DMS 273 (cell line): ENCODE measurements around the gene MAPK4.

Source experiments
- DNase-seq: peaks from one replicate; lab custom pipeline; 2025; ENCODE audit not compliant: unreplicated experiment; lab: John Stamatoyannopoulos, UW

Gene MAPK4

GRCh38 chr18:50622865-50623393, 63.0 kb downstream of the MAPK4 start:
- DNase-seq: no peak

GRCh38 chr18:50623694-50624352, 63.9 kb downstream of the MAPK4 start:
- DNase-seq: no peak

- DNase-seq: no peak
These were observed 65.1 kb downstream of the MAPK4 start for GRCh38 chr18:50624981-50625380.

- no peak for DNase-seq
These were observed 66.4 kb downstream of the MAPK4 start for GRCh38 chr18:50626317-50626716.

GRCh38 chr18:50627594-50628532, 68.0 kb downstream of the MAPK4 start:
- no peak for DNase-seq

- DNase-seq: no peak
These were observed 68.6 kb downstream of the MAPK4 start for GRCh38 chr18:50628533-50628905.

GRCh38 chr18:50629148-50629631, 69.3 kb downstream of the MAPK4 start:
- DNase-seq: peak; percentile 78

GRCh38 chr18:50630895-50631294, 71.0 kb downstream of the MAPK4 start:
- no peak for DNase-seq

GRCh38 chr18:50632895-50633515, 73.1 kb downstream of the MAPK4 start:
- DNase-seq: no peak

GRCh38 chr18:50633992-50634391, 74.1 kb downstream of the MAPK4 start:
- DNase-seq: no peak

GRCh38 chr18:50636366-50637057, 76.6 kb downstream of the MAPK4 start:
- DNase-seq: no peak

GRCh38 chr18:50638016-50638883, 78.4 kb downstream of the MAPK4 start:
- no peak for DNase-seq

- DNase-seq: peak; percentile 8
These were observed 79.1 kb downstream of the MAPK4 start for GRCh38 chr18:50638884-50639420.

- DNase-seq: no peak
These were observed 79.8 kb downstream of the MAPK4 start for GRCh38 chr18:50639711-50640110.

GRCh38 chr18:50642439-50642838, 82.6 kb downstream of the MAPK4 start:
- DNase-seq: peak; percentile 47

GRCh38 chr18:50644146-50644545, 84.3 kb downstream of the MAPK4 start:
- DNase-seq: no peak

- peak; percentile 54 for DNase-seq
These were observed 84.9 kb downstream of the MAPK4 start for GRCh38 chr18:50644807-50645206.

GRCh38 chr18:50647237-50647636, 87.3 kb downstream of the MAPK4 start:
- DNase-seq: no peak

- no peak for DNase-seq
These were observed 87.9 kb downstream of the MAPK4 start for GRCh38 chr18:50647792-50648191.

- DNase-seq: no peak
These were observed 89.9 kb downstream of the MAPK4 start for GRCh38 chr18:50649821-50650220.
